GM10248 (cell line): Measurements from ENCODE around the gene TPK1.

Experiments
- CTCF ChIA-PET: fragments of 300-600 bp; sonication (Branson Sonifier 250); formaldehyde crosslinking; extraction: SDS; loops from one replicate; lab custom pipeline; 2021; ENCODE audit warnings: antibody characterized with exemption; lab: Yijun Ruan, JAX
- POLR2A ChIA-PET: fragments of 350-650 bp; sonication (Branson Sonifier 250); formaldehyde crosslinking; extraction: SDS; loops from one replicate; lab custom pipeline; 2020; ENCODE audit warnings: antibody characterized with exemption; lab: Yijun Ruan, JAX
- DNase-seq: peaks from one replicate; pipeline ENCODE4 v3.0.0; 2012; ENCODE audit errors: extremely low spot score
- TF ChIP-seq, protein P1 (sequence below): IDR thresholded peaks from 2 replicates; pipeline ENCODE4 v1.5.1; 2012; ENCODE audit warnings: mild to moderate bottlenecking, low read depth; ENCODE audit errors: extremely low read depth, missing control alignments, control extremely low read depth

TPK1 gene

DNA sequence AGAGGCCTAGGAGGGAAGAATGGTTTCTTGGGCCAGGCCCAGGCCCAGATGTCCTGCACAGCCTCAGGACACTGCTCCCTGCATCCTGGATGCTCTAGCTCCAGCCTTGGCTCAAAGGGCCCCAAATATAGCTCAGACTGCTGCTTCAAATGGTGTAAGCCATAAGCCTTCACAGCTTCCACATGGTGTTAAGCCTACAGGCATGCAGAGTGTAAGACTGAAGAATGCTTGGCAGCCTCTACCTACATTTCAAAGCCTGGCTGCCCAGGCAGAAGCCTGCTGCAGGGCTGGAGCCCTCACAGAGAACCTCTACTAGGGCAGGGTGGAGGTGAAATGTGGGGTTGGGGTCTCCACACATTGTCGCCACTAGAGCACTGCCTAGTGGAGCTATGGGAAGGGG, 118.1 kb downstream of the TPK1 start:
- POLR2A ChIA-PET, result no interaction called here
- CTCF ChIA-PET, result interaction anchor here (1.0 kb wide), 1 partner anchor 17 kb away, joined by 3 read pairs; no protein-coding TSS in a partner anchor
- TF ChIP-seq, protein P1, sequence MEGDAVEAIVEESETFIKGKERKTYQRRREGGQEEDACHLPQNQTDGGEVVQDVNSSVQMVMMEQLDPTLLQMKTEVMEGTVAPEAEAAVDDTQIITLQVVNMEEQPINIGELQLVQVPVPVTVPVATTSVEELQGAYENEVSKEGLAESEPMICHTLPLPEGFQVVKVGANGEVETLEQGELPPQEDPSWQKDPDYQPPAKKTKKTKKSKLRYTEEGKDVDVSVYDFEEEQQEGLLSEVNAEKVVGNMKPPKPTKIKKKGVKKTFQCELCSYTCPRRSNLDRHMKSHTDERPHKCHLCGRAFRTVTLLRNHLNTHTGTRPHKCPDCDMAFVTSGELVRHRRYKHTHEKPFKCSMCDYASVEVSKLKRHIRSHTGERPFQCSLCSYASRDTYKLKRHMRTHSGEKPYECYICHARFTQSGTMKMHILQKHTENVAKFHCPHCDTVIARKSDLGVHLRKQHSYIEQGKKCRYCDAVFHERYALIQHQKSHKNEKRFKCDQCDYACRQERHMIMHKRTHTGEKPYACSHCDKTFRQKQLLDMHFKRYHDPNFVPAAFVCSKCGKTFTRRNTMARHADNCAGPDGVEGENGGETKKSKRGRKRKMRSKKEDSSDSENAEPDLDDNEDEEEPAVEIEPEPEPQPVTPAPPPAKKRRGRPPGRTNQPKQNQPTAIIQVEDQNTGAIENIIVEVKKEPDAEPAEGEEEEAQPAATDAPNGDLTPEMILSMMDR, result no peak
- DNase-seq, result no peak

DNA sequence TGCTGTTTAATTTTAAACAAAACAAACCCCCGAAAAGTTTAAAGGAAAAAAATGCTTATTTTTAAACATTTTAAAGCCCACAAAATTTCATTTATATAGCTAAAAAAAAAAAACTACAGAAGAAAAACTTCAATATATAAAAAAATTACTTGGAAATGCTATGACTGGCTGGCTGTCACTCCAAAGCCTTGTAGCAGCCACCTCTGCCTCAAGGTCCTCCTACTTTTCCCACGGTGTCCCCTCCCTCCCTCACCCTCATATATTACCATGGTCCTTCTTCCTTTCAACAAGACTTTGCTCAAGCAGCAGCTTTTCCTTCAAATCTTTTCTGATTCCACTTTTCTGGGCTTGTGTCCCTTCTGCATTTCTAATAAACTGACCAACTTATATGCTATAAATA, 122.0 kb downstream of the TPK1 start:
- TF ChIP-seq, protein P1, result no peak
- DNase-seq, result no peak
- ChIA-PET CTCF (interaction anchor here (1.3 kb wide), 1 partner anchor 25 kb away, joined by 3 read pairs; no protein-coding TSS in a partner anchor), POLR2A (no interaction called here)

DNA sequence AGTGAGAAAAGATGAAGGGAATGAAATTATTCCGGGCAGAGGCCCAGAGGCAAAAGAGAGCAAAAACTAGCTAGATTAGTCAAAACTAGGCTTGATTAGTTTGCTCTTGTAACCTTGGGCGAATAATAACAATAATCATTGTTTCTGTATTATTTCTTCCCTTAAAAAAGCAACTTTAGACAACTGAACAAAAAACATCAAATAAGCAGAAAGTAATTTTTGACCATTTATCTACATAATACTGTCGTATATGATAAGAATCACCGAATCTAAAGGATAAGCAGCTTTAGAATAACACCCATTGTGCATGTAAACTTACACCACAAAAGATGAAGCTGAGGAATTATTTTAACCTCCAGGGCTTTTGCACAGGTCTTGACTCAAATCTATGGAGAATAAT, 125.1 kb downstream of the TPK1 start:
- ChIA-PET POLR2A (no interaction called here), CTCF (interaction anchor here (1.1 to 1.4 kb wide), 2 partner anchors 8 to 22 kb away, joined by 3 to 4 read pairs; no protein-coding TSS in a partner anchor)
- TF ChIP-seq, protein P1, result no peak
- DNase-seq, result no peak

DNA sequence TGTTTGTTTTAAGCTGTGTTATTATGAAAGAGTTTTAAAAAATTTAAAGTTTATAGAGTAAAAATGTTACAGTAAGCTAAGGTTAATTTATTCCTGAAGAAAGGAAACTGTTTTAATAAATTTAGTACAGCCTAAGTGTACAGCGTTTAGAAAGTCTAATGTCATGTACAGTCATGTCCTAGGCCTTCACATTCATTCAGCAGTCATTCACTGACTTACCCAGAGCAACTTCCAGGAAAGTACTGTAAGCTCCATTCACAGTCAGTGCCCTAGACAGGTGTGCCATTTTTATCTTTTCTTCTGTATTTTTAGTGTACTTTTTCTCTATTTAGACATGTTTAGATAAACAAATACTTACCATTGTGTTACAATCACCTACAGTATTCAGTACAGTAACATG, 126.8 kb downstream of the TPK1 start:
- DNase-seq, result no peak
- TF ChIP-seq, protein P1, result no peak

DNA sequence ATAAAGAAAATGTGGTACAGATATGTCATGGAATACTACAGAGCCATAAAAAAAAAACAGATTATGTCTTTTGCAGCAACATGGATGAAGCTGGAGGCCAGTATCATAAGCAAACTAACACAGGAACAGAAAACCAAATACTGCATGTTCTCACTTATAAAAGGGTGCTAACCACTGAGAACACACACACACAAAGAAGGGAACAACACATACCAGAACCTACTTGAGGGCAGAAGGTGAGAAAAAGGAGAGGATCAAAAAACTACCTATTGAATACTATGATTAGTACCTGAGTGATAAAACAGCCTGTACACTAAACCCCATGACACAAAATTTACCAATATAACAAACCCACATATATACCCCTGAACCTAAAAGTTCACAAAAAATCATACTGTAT, 144.6 kb downstream of the TPK1 start:
- ChIA-PET CTCF (no interaction called here), POLR2A (no interaction called here)
- no peak for DNase-seq
- TF ChIP-seq, protein P1, result no peak

More for the DNA sequence above, 126.8 kb downstream of the TPK1 start:
- CTCF ChIA-PET, result interaction anchor here (0.8 to 1.7 kb wide), 2 partner anchors 10 to 12 kb away, joined by 3 to 6 read pairs; no protein-coding TSS in a partner anchor
- POLR2A ChIA-PET, result no interaction called here

DNA sequence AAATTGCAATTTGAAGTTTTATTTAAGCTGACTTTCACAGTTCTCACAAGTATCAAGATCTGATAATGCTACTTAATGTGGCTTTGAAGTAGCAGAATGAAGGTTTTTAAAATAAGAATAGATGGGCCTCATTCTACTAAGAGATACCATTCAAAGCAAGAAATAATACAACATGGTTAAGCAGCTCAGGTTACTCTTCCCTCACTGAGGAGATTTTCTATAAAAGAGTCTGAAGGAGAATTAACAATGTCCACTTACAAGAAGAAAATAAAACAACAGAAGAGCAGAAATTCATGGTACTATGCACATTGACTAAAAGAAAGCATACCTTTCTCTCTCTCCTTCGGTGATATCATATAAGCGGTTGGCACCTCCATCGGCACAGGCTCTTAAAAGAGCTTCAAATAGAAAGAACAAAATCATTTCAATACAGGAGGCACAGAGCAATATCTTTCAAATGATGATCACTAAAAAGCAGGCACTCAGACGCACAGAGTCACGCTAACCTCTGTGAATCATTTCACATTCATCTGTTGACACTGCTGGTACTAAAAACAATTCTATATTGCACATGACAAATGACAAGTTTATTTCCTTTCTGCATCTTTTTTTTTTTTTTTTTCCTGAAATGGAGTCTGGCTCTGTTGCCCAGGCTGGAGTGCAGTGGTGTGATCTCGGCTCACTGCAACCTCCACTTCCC, 153.1 kb downstream of the TPK1 start:
- ChIA-PET POLR2A (no interaction called here), CTCF (no interaction called here)
- TF ChIP-seq, protein P1, result no peak
- no peak for DNase-seq
